Neural crest cell (in vitro differentiated cells): Measurements from ENCODE around the gene HOXB9. TPM values are rescaled to one million over a fixed set of nuclear protein-coding genes. Genes with fewer than 3 reads are reported as not detected.
A peak's percentile ranks its signal among the peaks of the same experiment; 100 is the strongest.

ENCODE experiments used
- DNase-seq: peaks from one replicate; pipeline ENCODE4 v3.0.0; 2021; ENCODE audit warnings: low read depth, mixed read lengths, low spot score
- H3K27ac Mint-ChIP-seq: one replicate; pipeline ENCODE4 v1.8.0; 2021; ENCODE audit warnings: mild to moderate bottlenecking, mixed read lengths; ENCODE audit not compliant: unreplicated experiment
- H3K27me3 Mint-ChIP-seq: 2 replicates; pipeline ENCODE4 v1.8.0; 2021; ENCODE audit warnings: low read depth, mild to moderate bottlenecking, mixed read lengths
- H3K36me3 Mint-ChIP-seq: 2 replicates; pipeline ENCODE4 v1.8.0; 2021; ENCODE audit warnings: low read depth, mild to moderate bottlenecking, mixed read lengths
- H3K4me1 Mint-ChIP-seq: 2 replicates; pipeline ENCODE4 v1.8.0; 2021; ENCODE audit warnings: mixed read lengths
- H3K4me3 Mint-ChIP-seq: one replicate; pipeline ENCODE4 v1.8.0; 2021; ENCODE audit warnings: mild to moderate bottlenecking, mixed read lengths
- H3K9me3 Mint-ChIP-seq: 2 replicates; pipeline ENCODE4 v1.8.0; 2021; ENCODE audit warnings: mixed read lengths
- CTCF ChIP-seq: fragments of 200-600 bp; sonication (generic); conservative IDR thresholded peaks from 2 replicates; pipeline ENCODE4 v1.5.0; 2021; ENCODE audit warnings: antibody characterized with exemption, mild to moderate bottlenecking
- total RNA-seq: library from RNA; stranded (reverse); gene quantifications from 2 replicates; pipeline ENCODE4 v1.2.1, GENCODE V29; 2021

The HOXB9 gene
- total RNA-seq, 1 donor from 2014 or later: 89.8 TPM

- Mint-ChIP-seq H3K4me3 (peak overlapping the region; percentile 73), H3K4me1 (peaks cover 8% of the 10 kb centered on the region), H3K9me3 (no peaks in the 10 kb centered on the region), H3K27me3 (peaks cover 100% of the 10 kb centered on the region), H3K36me3 (no peaks in the 10 kb centered on the region), H3K27ac (no peak overlapping the region)
- peak; percentile 76 for TF ChIP-seq CTCF
- DNase-seq: peak; percentile 96
These were observed 10.2 kb upstream of the HOXB9 start for GRCh38 chr17:48636177-48637018.

- Mint-ChIP-seq H3K27ac (no peak overlapping the region), H3K36me3 (peaks cover 2% of the 10 kb centered on the region), H3K4me3 (peak overlapping the region; percentile 73), H3K27me3 (peaks cover 100% of the 10 kb centered on the region), H3K9me3 (no peaks in the 10 kb centered on the region), H3K4me1 (peaks cover 8% of the 10 kb centered on the region)
- DNase-seq: no peak
- no peak for TF ChIP-seq CTCF
These were observed 8.5 kb upstream of the HOXB9 start for GRCh38 chr17:48634493-48635208.

GRCh38 chr17:48633266-48633677 lies 7.1 kb upstream of the HOXB9 start:
- Mint-ChIP-seq H3K9me3 (no peaks in the 10 kb centered on the region), H3K27ac (no peak overlapping the region), H3K4me1 (peaks cover 8% of the 10 kb centered on the region), H3K27me3 (peaks cover 100% of the 10 kb centered on the region), H3K4me3 (peak overlapping the region; percentile 80), H3K36me3 (peaks cover 2% of the 10 kb centered on the region)
- no peak for DNase-seq
- no peak for TF ChIP-seq CTCF

GRCh38 chr17:48632579-48633265 lies 6.6 kb upstream of the HOXB9 start:
- Mint-ChIP-seq H3K4me3 (peak overlapping the region; percentile 80), H3K27ac (peak overlapping the region; percentile 31), H3K9me3 (no peaks in the 10 kb centered on the region), H3K27me3 (peaks cover 100% of the 10 kb centered on the region), H3K4me1 (peaks cover 8% of the 10 kb centered on the region), H3K36me3 (peaks cover 2% of the 10 kb centered on the region)
- no peak for TF ChIP-seq CTCF
- no peak for DNase-seq
